Measurements from ENCODE around the gene UMPS. TPM values are rescaled to one million over a fixed set of nuclear protein-coding genes. Genes with fewer than 3 reads are reported as not detected.

The UMPS gene
- total and polyA plus RNA-seq, 9 of the 15 experiments (the other 6 are each of a cell fraction or from before 2014, with no cell fraction given), result 28.9 to 91.0 (median 45.9) TPM

- ChIA-PET POLR2A (no interaction called here), CTCF (ENCODE audit: low intra/inter-chr PET ratio) (no interaction called here)
- Histone ChIP-seq H3K36me3 (ENCODE audit: control insufficient read depth, insufficient read depth, low read length) (no peaks in the 10 kb centered on the region), H3K4me2 (ENCODE audit: insufficient read depth, low read length) (no peak overlapping the region), H3K4me3 (no peak overlapping the region), H2AFZ (ENCODE audit: low read depth, low read length) (no peak overlapping the region), H3K9ac (ENCODE audit: insufficient read depth in 1 of 2, low read depth in 2 of 2, low read length in 2 of 2) (no peak overlapping the region), H3K79me2 (ENCODE audit: control insufficient read depth, insufficient read depth, low read length) (no peaks in the 10 kb centered on the region), H3K4me1 (replicated peaks in 1 of 2; ENCODE audit: control insufficient read depth in 2 of 2, insufficient read depth in 2 of 2, low read length in 2 of 2) (no peaks in the 10 kb centered on the region; a peak in 1 of 5 replicates), H3K27me3 (ENCODE audit: control insufficient read depth in 2 of 2, insufficient read depth in 2 of 2, low read length in 2 of 2) (peaks cover 2 to 13% of the 10 kb centered on the region in 2 experiments; a peak in 3 of 5 replicates), H4K20me1 (replicated peaks; ENCODE audit: control insufficient read depth, insufficient read depth, low read length) (no peaks in the 10 kb centered on the region), H3K9me3 (replicated peaks; ENCODE audit: control insufficient read depth, insufficient read depth, low read depth, low read length) (no peaks in the 10 kb centered on the region), H3K27ac (ENCODE audit: extremely low read depth, low read depth, low read length) (no peak overlapping the region), H3K9me1 (ENCODE audit: control insufficient read depth, insufficient read depth, low read length) (no peaks in the 10 kb centered on the region)
- intact Hi-C loops (cut with micrococcal nuclease), result no loop called here
- in situ Hi-C loops (cut with MboI), result no loop called here
- no TSS peak for BruUV-seq (replicated peaks)
- DNase-seq (ENCODE audit: extremely low read depth in 1 of 4, low spot score in 3 of 4) (no peak), FAIRE-seq (no peak), ATAC-seq (no peak)
- 5% methylated on average over 4 of the region's 4 CpGs for WGBS (ENCODE audit: insufficient coverage, low coverage, missing lambda C conversion rate)
- TF ChIP-seq CHD4 (IDR thresholded peaks at IDR 0.05; ENCODE audit: insufficient read depth, insufficient replicate concordance, low read depth, low read length, poor library complexity, severe bottlenecking) (no peak), SAFB2 (IDR thresholded peaks at IDR 0.05; ENCODE audit: borderline replicate concordance, low read depth, low read length, severe bottlenecking) (no peak), ZSCAN32 (CRISPR knock-in tag; IDR thresholded peaks at IDR 0.05) (no peak), HIVEP1 (CRISPR knock-in tag; IDR thresholded peaks at IDR 0.05) (no peak), JUNB (CRISPR knock-in tag; conservative IDR thresholded peaks at IDR 0.05) (no peak), PBX2 (CRISPR knock-in tag; IDR thresholded peaks at IDR 0.05; ENCODE audit: low read depth) (no peak), PBX2 (tag; conservative IDR thresholded peaks at IDR 0.05; ENCODE audit: low read depth) (no peak), TAF15 (IDR thresholded peaks at IDR 0.05; ENCODE audit: low read depth, low read length) (no peak), TAF1 (IDR thresholded peaks at IDR 0.05; ENCODE audit: control insufficient read depth, extremely low read depth, insufficient read depth, low read length, severe bottlenecking) (no peak), ARID1B (IDR thresholded peaks at IDR 0.05) (no peak)
Measured at GRCh38 chr3:124701687-124702086, 28.6 kb upstream of the UMPS start.
